Measurements from ENCODE around the gene SGK1. TPM values are rescaled to one million over a fixed set of nuclear protein-coding genes. Genes with fewer than 3 reads are reported as not detected.

SGK1 gene
- total RNA-seq, 4 donors from 2014 or later = 95.1 to 919 (median 248) TPM

- TF ChIP-seq POLR2A (IDR thresholded peaks at IDR 0.05) (no peak), CTCF (IDR thresholded peaks at IDR 0.05) (no peak)
- 67 to 69% methylated on average over 3 of the region's 3 CpGs for whole genome bisulfite sequencing, 2 donors
- no peak for DNase-seq (ENCODE audit: low spot score in 2 of 2)
- H3K4me3 ChIP-seq (ENCODE audit: low read depth, poor library complexity, severe bottlenecking) = no peak overlapping the region
- intact Hi-C loops (cut with DNase I; ENCODE audit: low total_unique reads) = no loop called here
Measured at GRCh38 chr6:134190883-134191282, 127.0 kb downstream of the SGK1 start.

- DNase-seq (ENCODE audit: low spot score in 2 of 2) = no peak
- WGBS, 2 donors = 88 to 91% methylated on average over 3 of the region's 3 CpGs
- TF ChIP-seq POLR2A (IDR thresholded peaks at IDR 0.05) (no peak), CTCF (IDR thresholded peaks at IDR 0.05) (no peak)
- H3K4me3 ChIP-seq (ENCODE audit: low read depth, poor library complexity, severe bottlenecking) = no peak overlapping the region
- intact Hi-C loops (cut with DNase I; ENCODE audit: low total_unique reads) = no loop called here
Measured at GRCh38 chr6:134187751-134188150, 130.2 kb downstream of the SGK1 start.

- no peak for DNase-seq (ENCODE audit: low spot score in 2 of 2)
- TF ChIP-seq CTCF (IDR thresholded peaks at IDR 0.05) = no peak
- TF ChIP-seq POLR2A (IDR thresholded peaks at IDR 0.05) = no peak
- H3K4me3 ChIP-seq (ENCODE audit: low read depth, poor library complexity, severe bottlenecking) = no peak overlapping the region
- intact Hi-C loops (cut with DNase I; ENCODE audit: low total_unique reads) = no loop called here
- WGBS, 2 donors = 54 to 70% methylated on average over 2 of the region's 2 CpGs
Measured at GRCh38 chr6:134187154-134187553, 130.8 kb downstream of the SGK1 start.

- H3K4me3 ChIP-seq (ENCODE audit: low read depth, poor library complexity, severe bottlenecking) = no peak overlapping the region
- WGBS, 2 donors = 94% methylated on average over 2 of the region's 2 CpGs
- intact Hi-C loops (cut with DNase I; ENCODE audit: low total_unique reads) = no loop called here
- no peak for TF ChIP-seq CTCF (IDR thresholded peaks at IDR 0.05)
- no peak for TF ChIP-seq POLR2A (IDR thresholded peaks at IDR 0.05)
- DNase-seq (ENCODE audit: low spot score in 2 of 2) = no peak
Measured at GRCh38 chr6:134186355-134186754, 131.6 kb downstream of the SGK1 start.

- DNase-seq (ENCODE audit: low spot score in 2 of 2) = no peak
- TF ChIP-seq POLR2A (IDR thresholded peaks at IDR 0.05) (no peak), CTCF (IDR thresholded peaks at IDR 0.05) (no peak)
- H3K4me3 ChIP-seq (ENCODE audit: low read depth, poor library complexity, severe bottlenecking) = no peak overlapping the region
- intact Hi-C loops (cut with DNase I; ENCODE audit: low total_unique reads) = no loop called here
Measured at GRCh38 chr6:134185277-134185676, 132.6 kb downstream of the SGK1 start.

- WGBS, 2 donors = 93 to 95% methylated on average over 7 of the region's 7 CpGs
- intact Hi-C loops (cut with DNase I; ENCODE audit: low total_unique reads) = no loop called here
- DNase-seq (ENCODE audit: low spot score in 2 of 2) = no peak
- TF ChIP-seq CTCF (IDR thresholded peaks at IDR 0.05) (no peak), POLR2A (IDR thresholded peaks at IDR 0.05) (no peak)
- no peak overlapping the region for H3K4me3 ChIP-seq (ENCODE audit: low read depth, poor library complexity, severe bottlenecking)
Measured at GRCh38 chr6:134183844-134184243, 134.1 kb downstream of the SGK1 start.
